Naive thymus-derived CD4-positive, alpha-beta T cell (primary cell): ENCODE results near the gene PDK2. TPM values are rescaled to one million over a fixed set of nuclear protein-coding genes. Genes with fewer than 3 reads are reported as not detected.

ENCODE experiments used
- ATAC-seq: fragments of 150-1000 bp; cut with Tn5 transposase; 2 replicates; pipeline ENCODE4 v1.10.0; 2021; ENCODE audit warnings: mild to moderate bottlenecking, moderate library complexity
- CTCF ChIA-PET: fragments of 350-600 bp; sonication (Branson Sonifier 250); formaldehyde crosslinking; loops from one replicate; lab custom pipeline; 2021; ENCODE audit warnings: antibody characterized with exemption; lab: Charles Lee
- POLR2A ChIA-PET: fragments of 350-600 bp; sonication (Branson Sonifier 250); formaldehyde crosslinking; loops from one replicate; lab custom pipeline; 2021; ENCODE audit warnings: antibody characterized with exemption, inconsistent platforms; lab: Charles Lee
- DNase-seq, 9 donors: peaks; one replicate each; pipeline versions ENCODE4 v3.0.0 to v3.0.0-alpha.2; 2020 to 2022; ENCODE audit warnings: mixed read lengths in 1 of 9
- H3K27ac ChIP-seq: one replicate; pipeline ENCODE4 v1.7.0; 2013; ENCODE audit warnings: mild to moderate bottlenecking, low read depth, low read length, moderate library complexity
- H3K27me3 ChIP-seq, 2 donors: one replicate each; pipeline ENCODE4 v1.7.0; 2013; ENCODE audit warnings: low read length in 2 of 2, mild to moderate bottlenecking in 2 of 2, moderate library complexity in 2 of 2; ENCODE audit not compliant: control insufficient read depth in 2 of 2, insufficient read depth in 2 of 2
- H3K36me3 ChIP-seq, 3 experiments: 1 replicate in 2 of 3; 2 replicates in 1 of 3; pipeline ENCODE4 v1.7.0; 2013; ENCODE audit warnings: low read length in 3 of 3, mild to moderate bottlenecking in 3 of 3, moderate library complexity in 1 of 3; ENCODE audit not compliant: insufficient read depth in 3 of 3, control insufficient read depth in 2 of 3
- H3K4me1 ChIP-seq, 2 donors: one replicate each; pipeline ENCODE4 v1.7.0; 2013; ENCODE audit warnings: low read length in 2 of 2, mild to moderate bottlenecking in 2 of 2, moderate library complexity in 1 of 2; ENCODE audit not compliant: control insufficient read depth in 2 of 2, insufficient read depth in 2 of 2
- H3K4me3 ChIP-seq: 2 replicates; pipeline ENCODE4 v1.7.0; 2013; ENCODE audit warnings: mild to moderate bottlenecking, low read length
- H3K9me3 ChIP-seq, 3 experiments: 1 replicate in 2 of 3; 2 replicates in 1 of 3; pipeline ENCODE4 v1.7.0; 2013; ENCODE audit warnings: low read length in 3 of 3; ENCODE audit not compliant: control insufficient read depth in 2 of 3
- H3K27ac Mint-ChIP-seq, 9 donors: one replicate each; pipeline ENCODE4 v1.8.0; 2020 to 2022; ENCODE audit warnings: mixed read lengths in 9 of 9, mild to moderate bottlenecking in 8 of 9, moderate library complexity in 5 of 9, inconsistent platforms in 2 of 9
- H3K27me3 Mint-ChIP-seq, 5 donors: one replicate each; pipeline ENCODE4 v1.8.0; 2021 to 2022; ENCODE audit warnings: mixed read lengths in 5 of 5, mild to moderate bottlenecking in 1 of 5
- H3K36me3 Mint-ChIP-seq, 5 donors: one replicate each; pipeline ENCODE4 v1.8.0; 2020 to 2022; ENCODE audit warnings: mixed read lengths in 5 of 5, mild to moderate bottlenecking in 3 of 5, inconsistent platforms in 1 of 5
- H3K4me1 Mint-ChIP-seq, 7 donors: one replicate each; pipeline ENCODE4 v1.8.0; 2020 to 2022; ENCODE audit warnings: mixed read lengths in 7 of 7, mild to moderate bottlenecking in 3 of 7, inconsistent platforms in 1 of 7
- H3K4me3 Mint-ChIP-seq, 10 donors: one replicate each; pipeline ENCODE4 v1.8.0; 2020 to 2022; ENCODE audit warnings: mild to moderate bottlenecking in 10 of 10, mixed read lengths in 10 of 10, moderate library complexity in 6 of 10, inconsistent platforms in 2 of 10
- H3K9me3 Mint-ChIP-seq, 11 donors: one replicate each; pipeline ENCODE4 v1.8.0; 2020 to 2022; ENCODE audit warnings: mixed read lengths in 11 of 11, mild to moderate bottlenecking in 4 of 11, inconsistent platforms in 1 of 11, moderate library complexity in 1 of 11
- intact Hi-C, 2 donors: fragments of 100-400 bp; cut with micrococcal nuclease; formaldehyde crosslinking; loops; one replicate each; pipeline ENCODE4 v1.15.1; 2023
- polyA plus RNA-seq, 2 donors: library from polyadenylated mRNA; unstranded; fragments of 300-500 nt; fragmentation: Illumina TruSeq; gene quantifications; one replicate each; pipeline ENCODE4 v1.2.3, GENCODE V29; 2021
- total RNA-seq, 6 experiments: library from RNA in 5 of 6; stranded (reverse) in 5 of 6; gene quantifications; 1 replicate in 5 of 6; 2 replicates in 1 of 6; pipeline ENCODE4 v1.2.3 and lab custom pipeline; 2021 to 2026

The PDK2 gene
- total and polyA plus RNA-seq, 7 experiments from 2014 or later, result 16.7 to 50.4 (median 37.2) TPM

DNA sequence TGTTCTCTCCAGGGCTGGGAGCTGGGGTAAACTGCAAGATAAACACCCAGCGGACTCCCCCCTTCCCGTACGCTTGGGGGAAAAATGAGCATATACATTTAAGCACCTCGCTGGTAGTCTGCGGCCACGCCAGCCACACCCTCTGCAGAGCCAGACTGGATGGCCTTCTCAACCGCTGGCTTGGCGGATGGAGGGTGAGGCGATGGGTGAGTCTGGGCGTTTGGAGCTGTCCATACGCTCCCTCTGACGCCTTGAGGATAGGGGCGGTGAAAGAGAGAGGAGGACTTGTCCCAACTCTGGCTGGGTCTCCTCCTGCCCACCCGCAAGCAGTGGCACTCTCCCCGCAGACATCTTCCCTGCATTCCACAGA, 38.2 kb upstream of the PDK2 start:
- H3K36me3 Mint-ChIP-seq, result no peaks in the 10 kb centered on the region
- Histone ChIP-seq H3K36me3 (no peaks in the 10 kb centered on the region), H3K27ac (no peak overlapping the region), H3K4me3 (peak overlapping the region; percentile 60), H3K9me3 (no peaks in the 10 kb centered on the region), H3K4me1 (peaks cover 0 to 7% of the 10 kb centered on the region in 2 donors), H3K27me3 (no peaks in the 10 kb centered on the region)
- ChIA-PET POLR2A (interaction anchor here (0.6 to 2.6 kb wide), 3 partner anchors 25 to 90 kb away, joined by 3 to 11 read pairs (median 3); no protein-coding TSS in a partner anchor), CTCF (interaction anchor here (1.7 kb wide), 1 partner anchor 31 kb away, joined by 4 read pairs; no protein-coding TSS in a partner anchor)
- intact Hi-C loops, result loop anchor here (1.0 to 2.0 kb wide), 4 partner anchors 30 to 38 kb away; partner anchors contain the start of gene PDK2 (in 1 of the 2)
- H3K27ac Mint-ChIP-seq, result peak overlapping the region in 7 of 9 donors; percentile 10 to 65 (median 55)
- peaks cover 0 to 7% (median 0%) of the 10 kb centered on the region in 5 donors for H3K27me3 Mint-ChIP-seq
- ATAC-seq, result no peak
- DNase-seq, result no peak
- H3K4me3 Mint-ChIP-seq, result peak overlapping the region; percentile 84 to 96 (median 92)
- H3K4me1 Mint-ChIP-seq, result peaks cover 12 to 35% (median 20%) of the 10 kb centered on the region in 7 donors
- peaks cover 0 to 1% (median 0%) of the 10 kb centered on the region in 11 donors for H3K9me3 Mint-ChIP-seq

- ChIA-PET POLR2A (interaction anchor here (1.1 kb wide), 1 partner anchor 202 kb away, joined by 3 read pairs; no protein-coding TSS in a partner anchor), CTCF (interaction anchor here (1.7 kb wide), 1 partner anchor 30 kb away, joined by 4 read pairs; no protein-coding TSS in a partner anchor)
- Histone ChIP-seq H3K9me3 (no peaks in the 10 kb centered on the region), H3K4me3 (no peak overlapping the region), H3K27me3 (no peaks in the 10 kb centered on the region), H3K36me3 (no peaks in the 10 kb centered on the region), H3K4me1 (peaks cover 0 to 7% of the 10 kb centered on the region in 2 donors), H3K27ac (no peak overlapping the region)
- intact Hi-C loops, result loop anchor here in 1 of 2 donors (2.0 kb wide), 1 partner anchor 29 kb away; no protein-coding TSS in a partner anchor
- Mint-ChIP-seq H3K9me3 (peaks cover 0 to 1% (median 0%) of the 10 kb centered on the region in 11 donors), H3K36me3 (no peaks in the 10 kb centered on the region), H3K4me1 (peaks cover 12 to 33% (median 20%) of the 10 kb centered on the region in 7 donors), H3K4me3 (peak overlapping the region; percentile 84 to 96 (median 92)), H3K27ac (peak overlapping the region in 3 of 9 donors; percentile 49 to 84 (median 56)), H3K27me3 (peaks cover 0 to 7% (median 0%) of the 10 kb centered on the region in 5 donors)
- no peak for DNase-seq
- no peak for ATAC-seq
Observed at GRCh38 chr17:50057521-50057991, 37.6 kb upstream of the PDK2 start.

DNA sequence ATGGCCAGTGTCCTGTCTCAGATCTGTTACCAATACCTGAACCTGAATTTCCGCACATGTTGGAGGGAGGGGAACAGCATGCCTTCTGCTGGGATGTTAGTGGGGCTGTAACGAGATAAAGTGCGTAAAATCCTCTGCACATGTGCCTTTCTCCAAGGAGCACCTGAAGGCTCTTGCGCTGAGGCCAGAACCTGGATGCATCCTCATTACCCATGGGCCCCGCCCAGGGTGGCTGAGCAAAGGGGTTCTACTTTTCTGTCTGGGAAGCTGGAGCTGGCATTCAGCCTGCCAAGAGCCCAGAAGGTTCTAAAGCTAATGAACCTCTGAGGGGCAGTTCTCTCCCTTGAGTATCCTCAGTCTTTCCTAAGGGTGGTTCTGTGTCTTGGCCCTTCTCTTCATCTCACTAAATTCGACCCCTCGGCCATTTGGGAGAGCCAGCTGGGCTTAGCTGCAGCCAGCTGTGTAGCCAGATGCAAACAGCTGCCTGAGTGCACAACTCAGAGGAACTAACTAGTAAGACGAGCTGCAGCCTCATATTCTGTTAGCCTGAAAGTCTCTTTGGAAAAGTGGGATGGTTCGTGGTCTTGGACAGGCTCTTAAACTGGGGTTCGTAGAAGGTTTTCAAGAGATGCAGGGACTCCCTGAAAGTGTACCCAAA, 36.7 kb upstream of the PDK2 start:
- Mint-ChIP-seq H3K36me3 (no peaks in the 10 kb centered on the region), H3K4me3 (peak overlapping the region in 8 of 10 donors; percentile 11 to 88 (median 76)), H3K4me1 (peaks cover 12 to 26% (median 20%) of the 10 kb centered on the region in 7 donors), H3K27ac (peak overlapping the region in 2 of 9 donors; percentile 49 to 70), H3K9me3 (peaks cover 0 to 1% (median 0%) of the 10 kb centered on the region in 11 donors), H3K27me3 (peaks cover 0 to 3% (median 0%) of the 10 kb centered on the region in 5 donors)
- H3K36me3 ChIP-seq, result no peaks in the 10 kb centered on the region
- ChIA-PET CTCF (interaction anchor here (0.8 kb wide), 1 partner anchor 61 kb away, joined by 3 read pairs; no protein-coding TSS in a partner anchor), POLR2A (interaction anchor here (1.1 kb wide), 1 partner anchor 203 kb away, joined by 3 read pairs; no protein-coding TSS in a partner anchor)
- peaks cover 0 to 7% of the 10 kb centered on the region in 2 donors for H3K4me1 ChIP-seq
- no peaks in the 10 kb centered on the region for H3K27me3 ChIP-seq
- DNase-seq, result no peak
- H3K9me3 ChIP-seq, result no peaks in the 10 kb centered on the region
- no peak overlapping the region for H3K27ac ChIP-seq
- no peak for ATAC-seq
- intact Hi-C loops, result no loop called here
- H3K4me3 ChIP-seq, result no peak overlapping the region

DNA sequence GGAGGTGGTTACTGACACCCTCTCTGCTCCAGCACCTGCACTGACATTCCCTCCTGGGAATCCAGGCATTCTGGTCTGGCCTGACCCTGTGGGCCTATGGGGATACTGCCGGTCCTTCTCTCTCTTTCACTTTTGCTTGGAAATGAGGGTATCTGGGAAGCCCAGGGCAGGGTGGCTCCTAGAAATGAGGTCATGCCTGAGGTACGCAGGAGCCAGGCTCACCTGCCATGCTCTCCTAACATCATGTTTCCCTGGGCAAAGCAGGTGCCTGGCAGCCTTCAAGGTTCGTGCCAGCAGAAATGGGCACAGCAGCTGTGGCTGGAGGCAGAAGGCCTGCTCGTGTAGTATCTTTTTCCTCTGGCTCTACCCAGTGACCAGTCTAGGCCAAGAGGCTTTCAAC, 35.9 kb upstream of the PDK2 start:
- no peak for DNase-seq
- POLR2A ChIA-PET, result no interaction called here
- CTCF ChIA-PET, result no interaction called here
- Mint-ChIP-seq H3K27ac (no peak overlapping the region), H3K4me3 (no peak overlapping the region), H3K4me1 (peaks cover 15 to 26% (median 20%) of the 10 kb centered on the region in 7 donors), H3K27me3 (peaks cover 0 to 3% (median 0%) of the 10 kb centered on the region in 5 donors), H3K9me3 (peaks cover 0 to 1% (median 0%) of the 10 kb centered on the region in 11 donors), H3K36me3 (no peaks in the 10 kb centered on the region)
- Histone ChIP-seq H3K4me3 (no peak overlapping the region), H3K9me3 (no peaks in the 10 kb centered on the region), H3K27me3 (no peaks in the 10 kb centered on the region), H3K4me1 (peaks cover 0 to 7% of the 10 kb centered on the region in 2 donors), H3K36me3 (no peaks in the 10 kb centered on the region), H3K27ac (no peak overlapping the region)
- intact Hi-C loops, result no loop called here
- no peak for ATAC-seq

DNA sequence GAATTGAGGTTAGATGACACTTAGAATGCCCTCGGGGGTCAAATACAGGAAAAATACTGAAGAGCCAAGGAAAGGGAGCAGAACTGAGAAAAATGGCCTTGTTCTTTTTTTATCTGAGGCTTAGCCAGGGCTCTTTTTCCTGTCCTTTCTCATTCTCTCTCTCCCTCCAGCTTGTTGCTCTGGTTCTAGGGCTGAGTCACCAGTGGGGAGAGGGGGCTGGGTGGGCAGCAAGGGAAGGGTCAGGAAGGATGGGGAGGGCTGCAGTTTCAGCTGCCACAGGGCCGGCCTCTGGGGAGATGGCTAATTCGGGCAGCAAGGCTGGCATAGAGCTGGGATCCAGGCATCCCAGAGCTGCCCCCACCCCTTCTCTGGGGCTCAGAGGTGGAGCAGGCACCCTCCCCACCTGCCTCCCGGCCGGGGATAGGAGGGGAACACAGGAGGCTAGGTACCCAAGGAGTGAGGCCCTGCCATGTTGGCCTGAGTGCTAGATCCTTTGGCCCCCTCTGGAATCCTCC, 35.3 kb upstream of the PDK2 start:
- ChIA-PET POLR2A (no interaction called here), CTCF (interaction anchor here (1.2 kb wide), 1 partner anchor 27 kb away, joined by 3 read pairs; no protein-coding TSS in a partner anchor)

DNA sequence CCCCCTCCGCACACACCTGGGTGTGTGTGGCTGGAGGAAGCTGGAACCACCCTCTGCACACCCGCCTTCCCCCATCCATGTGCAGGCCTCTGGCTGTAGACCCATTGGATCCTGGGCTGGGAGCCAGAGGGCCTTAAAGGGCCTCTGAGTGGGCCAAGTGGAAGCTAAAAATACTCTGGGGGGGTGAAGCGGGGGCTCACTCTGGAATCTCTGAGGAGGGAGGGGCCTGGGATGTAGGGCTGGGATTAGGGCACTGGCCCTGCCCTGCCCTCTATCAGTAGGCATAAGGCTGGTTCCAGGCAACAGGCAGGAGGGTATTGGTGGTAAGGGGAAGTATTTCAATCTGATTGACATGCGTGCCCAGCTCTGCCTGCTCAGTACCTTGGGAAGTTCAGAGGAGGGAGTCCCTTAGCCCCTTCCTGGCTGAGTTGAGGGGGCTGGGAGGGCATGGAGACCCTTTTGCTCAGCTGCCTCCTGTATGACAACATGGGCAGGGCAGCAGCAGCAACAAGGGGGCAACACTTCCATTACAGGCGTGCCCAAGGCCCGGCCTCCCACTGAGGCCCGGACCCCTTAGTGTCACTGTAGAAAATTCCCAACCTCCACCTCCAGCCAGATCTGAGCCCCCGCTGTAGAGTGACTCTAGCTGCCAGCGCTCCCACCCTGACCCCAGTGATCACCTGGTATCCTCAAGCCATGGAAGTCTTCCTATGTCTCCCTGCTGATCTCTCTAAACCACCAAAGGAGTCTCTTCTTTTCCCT, 34.0 kb upstream of the PDK2 start:
- H3K4me3 ChIP-seq, result no peak overlapping the region
- Mint-ChIP-seq H3K27ac (no peak overlapping the region), H3K4me3 (no peak overlapping the region), H3K36me3 (peaks cover 4 to 7% (median 5%) of the 10 kb centered on the region in 5 donors), H3K27me3 (peaks cover 0 to 3% (median 0%) of the 10 kb centered on the region in 5 donors), H3K9me3 (peaks cover 0 to 1% (median 0%) of the 10 kb centered on the region in 11 donors), H3K4me1 (peaks cover 10 to 22% (median 14%) of the 10 kb centered on the region in 7 donors)
- H3K27me3 ChIP-seq, result no peaks in the 10 kb centered on the region
- H3K4me1 ChIP-seq, result peaks cover 0 to 7% of the 10 kb centered on the region in 2 donors
- no peak for DNase-seq
- no peak overlapping the region for H3K27ac ChIP-seq
- no peak for ATAC-seq
- no peaks in the 10 kb centered on the region for H3K36me3 ChIP-seq
- ChIA-PET POLR2A (no interaction called here), CTCF (interaction anchor here (0.8 to 1.2 kb wide), 2 partner anchors 15 to 26 kb away, joined by 3 read pairs; no protein-coding TSS in a partner anchor)
- no peaks in the 10 kb centered on the region for H3K9me3 ChIP-seq
- intact Hi-C loops, result no loop called here

More for the DNA sequence above, 35.3 kb upstream of the PDK2 start:
- no peak for ATAC-seq
- intact Hi-C loops, result no loop called here
- Mint-ChIP-seq H3K4me3 (no peak overlapping the region), H3K4me1 (peaks cover 15 to 26% (median 19%) of the 10 kb centered on the region in 7 donors), H3K9me3 (peaks cover 0 to 1% (median 0%) of the 10 kb centered on the region in 11 donors), H3K27ac (no peak overlapping the region), H3K36me3 (peaks cover 0 to under 1% (median 0%) of the 10 kb centered on the region in 5 donors), H3K27me3 (peaks cover 0 to 3% (median 0%) of the 10 kb centered on the region in 5 donors)
- Histone ChIP-seq H3K27ac (no peak overlapping the region), H3K27me3 (no peaks in the 10 kb centered on the region), H3K4me3 (no peak overlapping the region), H3K9me3 (no peaks in the 10 kb centered on the region), H3K4me1 (peaks cover 0 to 7% of the 10 kb centered on the region in 2 donors), H3K36me3 (no peaks in the 10 kb centered on the region)
- DNase-seq, result no peak
